Measurements from ENCODE around the gene CARTPT. TPM values are rescaled to one million over a fixed set of nuclear protein-coding genes. Genes with fewer than 3 reads are reported as not detected.

The CARTPT gene
- total and polyA plus RNA-seq, 2 donors from 2014 or later = not detected

- intact Hi-C loops (cut with DNase I) = no loop called here
- DNase-seq (no peak), FAIRE-seq (no peak)
- Histone ChIP-seq H3K4me3 (ENCODE audit: low read length in 3 of 3) (no peak overlapping the region), H3K36me3 (ENCODE audit: control insufficient read depth in 2 of 3, insufficient read depth in 3 of 3, low read length in 3 of 3) (no peaks in the 10 kb centered on the region), H3K4me1 (ENCODE audit: control insufficient read depth in 2 of 3, insufficient read depth in 2 of 3, low read depth in 1 of 3, low read length in 3 of 3) (no peaks in the 10 kb centered on the region), H3K27me3 (ENCODE audit: control insufficient read depth, insufficient read depth, low read length) (no peaks in the 10 kb centered on the region), H3K9me3 (ENCODE audit: control insufficient read depth in 2 of 3, insufficient read depth in 1 of 3, low read length in 3 of 3) (no peaks in the 10 kb centered on the region), H3K9ac (ENCODE audit: low read length in 3 of 3) (no peak overlapping the region), H3K27ac (ENCODE audit: low read depth in 2 of 2, low read length in 2 of 2) (no peak overlapping the region)
- no peak for TF ChIP-seq CTCF (IDR thresholded peaks at IDR 0.05; ENCODE audit: borderline replicate concordance, extremely low read depth, insufficient read depth)
These were observed 50.2 kb downstream of the CARTPT start for GRCh38 chr5:71769287-71769686.

- DNase-seq (no peak), FAIRE-seq (no peak)
- H3K36me3 ChIP-seq (ENCODE audit: control insufficient read depth in 2 of 3, insufficient read depth in 3 of 3, low read length in 3 of 3) = no peaks in the 10 kb centered on the region
- no peaks in the 10 kb centered on the region for H3K9me3 ChIP-seq (ENCODE audit: control insufficient read depth in 2 of 3, insufficient read depth in 1 of 3, low read length in 3 of 3)
- intact Hi-C loops (cut with DNase I) = no loop called here
- no peak overlapping the region for H3K4me3 ChIP-seq (ENCODE audit: low read length in 3 of 3)
- no peak overlapping the region for H3K27ac ChIP-seq (ENCODE audit: low read depth in 2 of 2, low read length in 2 of 2)
- H3K9ac ChIP-seq (ENCODE audit: low read length in 3 of 3) = no peak overlapping the region
- no peak for TF ChIP-seq CTCF (IDR thresholded peaks at IDR 0.05; ENCODE audit: borderline replicate concordance, extremely low read depth, insufficient read depth)
- H3K4me1 ChIP-seq (ENCODE audit: control insufficient read depth in 2 of 3, insufficient read depth in 2 of 3, low read depth in 1 of 3, low read length in 3 of 3) = no peaks in the 10 kb centered on the region
- H3K27me3 ChIP-seq (ENCODE audit: control insufficient read depth, insufficient read depth, low read length) = no peaks in the 10 kb centered on the region
These were observed 51.3 kb downstream of the CARTPT start for GRCh38 chr5:71770381-71770780.

Other genes with a start within 250 kb of the CARTPT start
- 61.0 TPM for gene MCCC2, start 131.9 kb upstream of the CARTPT start, total RNA-seq
- gene MCCC2, start 131.9 kb upstream of the CARTPT start, polyA plus RNA-seq (ENCODE audit: insufficient read depth, low read depth, low replicate concordance) = 57.7 TPM

Data from kidney (tissue), 14 donors.